ENCODE results near the gene UBL7.

Gene UBL7

GRCh38 chr15:74443100-74443909 is 17.7 kb downstream of the UBL7 start:
- no peak overlapping the region for H3K27ac ChIP-seq
- TF ChIP-seq ZFX (IDR thresholded peaks at IDR 0.05) (no peak), CTCF (conservative IDR thresholded peaks at IDR 0.05) (no peak)

- TF ChIP-seq ZFX (IDR thresholded peaks at IDR 0.05): no peak
- TF ChIP-seq CTCF (conservative IDR thresholded peaks at IDR 0.05): no peak
- no peak overlapping the region for H3K27ac ChIP-seq
Observed at GRCh38 chr15:74442604-74443003, 18.4 kb downstream of the UBL7 start.

- no peak for TF ChIP-seq ZFX (IDR thresholded peaks at IDR 0.05)
- H3K27ac ChIP-seq: no peak overlapping the region
Observed at GRCh38 chr15:74442063-74442462, 18.9 kb downstream of the UBL7 start.

GRCh38 chr15:74441248-74441941 is 19.6 kb downstream of the UBL7 start:
- no peak overlapping the region for H3K27ac ChIP-seq
- TF ChIP-seq ZFX (IDR thresholded peaks at IDR 0.05): no peak
- no peak for TF ChIP-seq CTCF (conservative IDR thresholded peaks at IDR 0.05)

GRCh38 chr15:74438721-74439316 is 22.1 kb downstream of the UBL7 start:
- H3K27ac ChIP-seq: no peak overlapping the region
- TF ChIP-seq ZFX (IDR thresholded peaks at IDR 0.05) (no peak), CTCF (conservative IDR thresholded peaks at IDR 0.05) (peak; percentile 93)

- no peak overlapping the region for H3K27ac ChIP-seq
- TF ChIP-seq CTCF (conservative IDR thresholded peaks at IDR 0.05): no peak
Observed at GRCh38 chr15:74438206-74438605, 22.8 kb downstream of the UBL7 start.

- TF ChIP-seq ZFX (IDR thresholded peaks at IDR 0.05) (no peak), CTCF (conservative IDR thresholded peaks at IDR 0.05) (no peak)
- H3K27ac ChIP-seq: peak overlapping the region; percentile 60; the same call in 1 of the 2 replicates
Observed at GRCh38 chr15:74434263-74435136, 26.5 kb downstream of the UBL7 start.
